GM21723 (cell line): ENCODE results near the gene NEK9.
"Not testable (repeated sequence)": the region's sequence is repeated elsewhere in the genome, so short reads cannot be mapped to it uniquely, and the experiment has no call there.

Source experiments
- ATAC-seq: cut with Tn5 transposase; IDR thresholded peaks from one replicate; pipeline ENCODE4 v1.9.1; 2021; ENCODE audit warnings: mild to moderate bottlenecking, moderate library complexity; ENCODE audit not compliant: unreplicated experiment

Gene NEK9

DNA sequence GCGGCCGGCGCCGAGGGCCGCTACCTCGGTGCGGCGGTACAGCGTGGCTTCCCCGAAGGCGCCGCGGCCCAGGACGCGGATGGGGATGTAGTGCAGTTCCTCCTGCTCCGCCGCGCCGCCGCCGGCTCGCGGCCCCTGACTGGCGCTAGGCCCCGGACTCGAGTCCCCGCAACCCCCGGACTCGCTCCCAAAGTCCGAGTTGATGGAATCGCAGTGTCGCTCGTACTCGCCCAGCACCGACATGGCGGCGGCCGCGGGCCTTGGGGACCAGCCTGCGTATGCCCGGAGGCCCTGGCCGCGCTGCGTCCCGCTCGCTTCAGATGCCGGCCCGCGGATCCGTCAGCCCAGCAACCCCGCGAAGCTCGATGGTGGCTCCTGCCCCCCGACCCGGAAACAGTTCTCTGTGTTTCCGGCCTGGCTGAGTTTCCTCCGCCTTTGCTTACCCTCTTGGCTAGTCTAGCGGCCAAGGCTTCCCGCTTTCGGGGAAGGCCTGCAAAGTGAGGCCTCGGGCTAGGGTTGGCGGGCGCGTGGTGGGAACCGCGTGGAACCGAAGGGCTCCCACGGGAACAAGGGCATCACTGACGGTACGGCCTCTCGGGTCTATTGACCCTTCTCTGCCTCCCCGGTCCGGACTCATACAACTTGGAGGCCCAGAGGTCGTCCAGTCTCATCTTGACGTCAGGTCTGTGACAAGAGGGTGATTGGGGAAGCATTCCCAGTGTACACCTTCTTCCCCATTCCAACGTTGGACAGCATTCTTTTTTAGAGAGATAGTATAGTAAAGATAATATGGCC lies at the start of gene NEK9:
NEK9 (minus strand) TSS at position 370 of the 795 bp plus-strand sequence; CDS start at position 243, 127 bp downstream.
- ATAC-seq = peak; percentile 86

DNA sequence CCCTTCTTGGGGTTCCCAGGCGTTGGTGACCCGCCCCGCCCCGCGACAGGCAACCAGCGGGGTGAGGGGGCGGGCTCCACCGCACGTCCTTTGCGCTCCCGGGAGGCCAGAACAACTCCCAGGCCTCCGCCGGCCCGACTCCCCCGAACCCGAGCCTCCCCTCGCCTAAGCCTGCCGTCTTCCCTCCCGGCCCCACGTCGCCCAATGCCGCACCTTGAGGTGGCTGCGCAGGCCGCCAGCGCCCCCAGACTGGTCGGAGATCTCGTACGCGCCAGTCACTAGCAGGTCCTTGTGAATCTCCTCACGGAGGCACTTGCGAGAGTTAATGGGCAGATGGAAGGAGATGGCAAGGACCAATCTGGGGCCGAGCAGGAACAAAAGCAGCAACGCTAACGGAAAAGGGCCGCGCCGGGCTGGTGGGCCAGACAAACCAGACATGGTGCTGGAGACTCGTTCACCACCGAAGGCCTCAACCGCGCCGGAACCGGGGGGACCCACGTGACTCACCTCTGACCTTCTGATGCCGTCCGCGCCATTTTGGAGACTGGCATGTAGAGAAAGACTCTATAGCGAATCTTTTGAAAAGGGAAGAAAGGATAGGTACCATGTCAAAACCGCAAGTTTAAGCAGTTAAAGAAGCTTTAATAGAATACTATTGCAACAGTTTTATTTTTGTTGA lies 49.4 kb upstream of the NEK9 start, which contains the start of gene TMED10:
TMED10 (minus strand) TSS at position 471 of the 679 bp plus-strand sequence; CDS start at position 438, 33 bp downstream.
- peak; percentile 75 for ATAC-seq

DNA sequence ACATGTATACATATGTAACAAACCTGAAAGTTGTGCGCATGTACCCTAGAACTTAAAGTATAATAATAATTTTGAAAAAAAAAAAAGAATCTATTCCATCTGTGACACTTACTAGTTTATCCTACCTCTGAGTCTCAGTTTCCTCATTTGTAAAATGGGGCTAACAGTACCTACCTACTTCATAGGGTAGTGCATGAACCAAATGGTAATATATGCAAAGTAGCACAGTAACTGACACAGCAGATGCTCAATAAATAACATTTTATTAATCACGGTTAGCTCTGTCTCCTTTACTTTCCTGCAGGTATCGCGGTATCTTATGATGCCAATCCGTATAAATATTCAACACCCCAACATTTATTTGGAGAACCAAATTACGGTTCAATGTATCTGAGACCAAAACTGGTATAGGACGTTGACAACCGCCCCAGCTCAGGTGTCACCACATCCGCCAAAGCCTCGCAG lies 48.9 kb upstream of the NEK9 start:
- ATAC-seq = peak; percentile 15

DNA sequence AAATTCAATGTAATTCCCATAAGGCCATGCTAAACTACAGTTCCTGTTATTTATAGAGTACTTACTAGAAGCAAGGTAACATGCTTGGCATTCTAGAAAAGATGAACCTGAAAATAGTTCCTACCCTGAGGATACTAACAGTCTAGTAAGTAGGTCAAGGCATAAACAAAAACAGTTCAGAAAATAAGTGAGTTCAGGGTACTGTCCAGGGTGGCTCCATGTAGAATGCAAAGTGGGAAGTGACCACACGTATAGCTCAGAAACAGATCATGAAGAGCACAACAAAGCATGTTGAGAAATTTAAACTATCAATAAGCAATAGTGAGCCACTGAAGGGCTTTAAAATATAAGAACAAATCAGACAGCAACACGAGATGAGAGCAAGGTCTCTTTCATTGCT lies 47.2 kb upstream of the NEK9 start:
- no peak for ATAC-seq

DNA sequence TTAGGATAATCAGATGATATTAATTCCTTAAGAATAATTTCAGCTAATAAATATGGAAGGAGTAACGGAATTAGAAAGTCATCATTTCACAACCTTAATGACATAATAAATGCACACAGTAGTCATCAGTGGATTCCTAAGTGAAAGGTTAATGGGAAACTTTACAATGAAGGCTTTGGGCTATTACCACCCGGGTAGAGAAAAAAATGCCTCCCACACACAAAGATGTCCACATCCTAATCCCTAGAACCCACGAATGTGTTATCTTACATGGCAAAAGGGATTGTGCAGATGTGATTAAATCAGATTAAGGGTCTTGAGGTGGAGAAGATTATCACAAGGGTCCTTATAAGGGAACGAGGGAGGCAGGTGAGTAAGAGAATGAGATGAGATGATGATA lies 43.9 kb upstream of the NEK9 start:
- no peak for ATAC-seq

DNA sequence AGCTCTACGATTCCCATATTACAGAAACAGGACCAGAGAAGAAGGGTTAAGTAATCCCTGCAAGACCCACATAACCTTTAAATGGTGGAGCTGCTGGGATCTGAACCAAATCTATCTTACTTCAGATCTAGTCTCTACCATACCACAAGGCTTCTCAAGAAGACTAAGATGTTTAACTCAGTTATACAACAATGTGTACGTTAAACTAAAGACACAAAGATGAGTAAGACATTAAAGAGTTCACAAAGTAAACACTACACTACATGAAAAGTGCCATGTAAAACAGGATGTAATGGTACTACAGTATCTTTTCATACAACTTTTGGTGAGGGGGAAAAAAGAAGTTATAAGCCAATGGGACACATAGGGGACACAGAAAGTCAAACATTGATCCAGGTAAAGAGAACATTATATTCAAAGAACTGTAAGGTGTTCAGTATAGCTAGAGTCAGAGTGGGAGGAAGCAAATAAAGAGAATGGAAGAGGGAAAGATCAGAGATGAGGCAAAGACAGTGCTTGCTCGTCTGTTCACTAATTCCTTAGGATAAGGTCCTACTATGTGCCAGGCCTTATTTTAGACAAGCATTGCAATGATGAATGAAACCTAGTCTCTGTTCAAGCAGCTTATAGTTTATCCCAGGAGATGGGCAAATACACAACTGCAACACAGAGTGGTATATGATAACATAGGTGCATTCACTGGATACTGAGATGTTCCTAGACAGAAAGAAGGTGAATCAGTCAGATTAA lies 41.9 kb upstream of the NEK9 start:
- ATAC-seq = no peak

DNA sequence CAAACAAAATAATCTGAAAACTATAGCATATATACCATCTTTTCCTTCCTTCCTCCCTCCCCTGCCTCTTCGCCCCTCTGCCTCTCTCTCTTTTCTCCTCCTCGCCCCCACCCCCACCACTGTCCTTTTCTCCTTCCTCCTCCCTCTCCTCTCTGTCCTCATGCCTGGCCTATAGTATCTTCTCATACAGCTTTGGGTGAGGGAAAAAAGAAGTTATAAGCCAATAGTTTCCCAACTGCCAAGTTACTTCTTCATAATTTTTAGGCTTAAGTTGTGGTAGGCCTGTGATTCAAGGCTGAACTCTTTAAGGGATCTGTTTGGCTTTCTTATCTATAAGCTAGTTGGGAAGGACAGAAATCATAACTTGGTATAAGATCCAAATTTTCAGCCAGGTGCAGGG lies 40.5 kb upstream of the NEK9 start:
- no peak for ATAC-seq

DNA sequence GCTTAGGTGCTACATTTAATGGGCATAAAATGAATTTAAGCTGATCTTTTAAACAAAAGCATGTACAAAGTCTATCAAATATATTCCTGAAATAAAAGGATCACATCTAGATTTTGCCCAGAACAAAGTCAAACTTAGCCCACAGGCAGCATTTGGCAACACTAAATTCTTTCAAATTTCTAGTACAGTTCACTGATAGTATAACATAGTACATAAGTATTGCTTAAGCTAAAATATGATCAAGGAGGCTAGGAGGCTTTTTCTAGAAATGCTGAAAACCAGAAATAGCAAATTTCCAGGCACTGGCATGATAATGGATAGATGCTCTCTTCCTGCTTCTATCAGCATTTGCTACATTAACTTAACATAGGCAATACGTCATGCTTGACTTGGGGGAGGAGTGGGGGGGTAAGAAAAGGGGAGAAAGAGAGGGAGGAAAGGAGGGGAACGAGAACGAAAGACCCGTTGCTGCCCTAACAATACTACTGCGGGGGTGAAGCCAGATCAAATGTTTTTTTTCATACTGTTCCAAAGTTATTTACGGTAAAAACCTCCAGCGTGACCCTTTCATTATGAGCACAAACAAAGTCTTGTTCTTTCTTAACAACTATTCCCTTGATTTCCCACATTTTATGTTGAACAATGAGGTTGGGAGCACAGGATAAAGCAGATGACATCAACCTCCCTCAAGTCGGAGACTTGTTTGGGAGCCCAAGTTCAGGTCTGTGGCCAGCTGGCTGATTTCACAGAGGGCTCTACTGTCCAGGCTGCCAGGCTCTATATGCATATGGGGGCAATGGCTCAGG lies 38.9 kb upstream of the NEK9 start:
- no peak for ATAC-seq

DNA sequence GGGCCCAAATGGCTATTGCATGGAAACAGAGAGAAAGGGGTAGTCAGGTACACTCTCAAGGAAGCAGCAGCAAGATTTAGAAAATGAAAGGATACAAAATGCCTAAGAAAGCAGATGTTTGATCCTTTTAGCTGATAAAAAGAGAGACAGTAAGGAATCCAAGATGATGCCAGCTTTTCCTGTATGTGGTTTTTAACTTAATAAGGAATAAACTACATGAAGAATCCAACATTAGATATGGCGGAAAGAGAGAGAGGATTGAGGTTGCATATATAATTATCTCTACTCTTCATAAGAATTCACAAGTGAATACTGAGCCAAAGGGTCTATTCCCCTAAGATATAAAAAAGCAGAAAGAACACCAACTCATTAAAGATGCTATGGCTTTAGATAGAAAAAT lies 38.0 kb upstream of the NEK9 start:
- no peak for ATAC-seq

DNA sequence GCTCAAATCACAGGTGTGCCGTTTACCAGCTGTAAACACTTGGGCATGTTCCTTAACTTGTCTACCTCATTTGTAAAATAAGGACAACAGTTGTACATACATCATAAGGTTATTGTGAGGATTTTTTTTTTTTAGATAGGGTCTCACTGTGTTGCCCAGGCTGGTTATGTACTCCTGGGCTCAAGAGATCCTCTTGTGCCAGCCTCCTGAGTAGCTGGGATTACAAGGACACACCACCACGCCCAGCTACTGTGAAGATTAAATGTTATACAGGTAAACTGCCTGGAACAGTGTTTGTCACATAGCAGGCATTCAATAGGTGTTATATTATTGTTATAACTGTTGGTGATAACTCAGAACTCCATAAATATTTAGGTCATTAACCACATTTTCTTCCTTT lies 36.8 kb upstream of the NEK9 start:
- ATAC-seq = no peak

DNA sequence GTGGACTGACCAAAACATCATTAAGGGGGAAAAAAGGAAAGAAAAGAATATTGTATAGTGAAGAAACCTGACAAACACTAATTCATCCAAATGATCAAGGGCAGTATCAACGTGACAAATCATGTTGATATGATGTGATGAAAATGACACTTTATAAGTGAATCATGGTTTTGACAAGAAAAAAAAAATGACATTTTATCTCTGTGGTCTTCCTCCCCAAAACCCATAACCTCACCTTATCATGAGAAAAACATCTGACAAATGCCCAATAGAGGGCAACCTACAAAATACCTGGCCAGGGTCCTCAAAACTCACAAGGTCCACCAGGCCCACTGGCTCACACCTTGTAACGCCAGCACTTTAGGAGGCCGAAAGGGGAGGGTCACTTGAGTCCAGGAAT lies 35.8 kb upstream of the NEK9 start:
- ATAC-seq = no peak

DNA sequence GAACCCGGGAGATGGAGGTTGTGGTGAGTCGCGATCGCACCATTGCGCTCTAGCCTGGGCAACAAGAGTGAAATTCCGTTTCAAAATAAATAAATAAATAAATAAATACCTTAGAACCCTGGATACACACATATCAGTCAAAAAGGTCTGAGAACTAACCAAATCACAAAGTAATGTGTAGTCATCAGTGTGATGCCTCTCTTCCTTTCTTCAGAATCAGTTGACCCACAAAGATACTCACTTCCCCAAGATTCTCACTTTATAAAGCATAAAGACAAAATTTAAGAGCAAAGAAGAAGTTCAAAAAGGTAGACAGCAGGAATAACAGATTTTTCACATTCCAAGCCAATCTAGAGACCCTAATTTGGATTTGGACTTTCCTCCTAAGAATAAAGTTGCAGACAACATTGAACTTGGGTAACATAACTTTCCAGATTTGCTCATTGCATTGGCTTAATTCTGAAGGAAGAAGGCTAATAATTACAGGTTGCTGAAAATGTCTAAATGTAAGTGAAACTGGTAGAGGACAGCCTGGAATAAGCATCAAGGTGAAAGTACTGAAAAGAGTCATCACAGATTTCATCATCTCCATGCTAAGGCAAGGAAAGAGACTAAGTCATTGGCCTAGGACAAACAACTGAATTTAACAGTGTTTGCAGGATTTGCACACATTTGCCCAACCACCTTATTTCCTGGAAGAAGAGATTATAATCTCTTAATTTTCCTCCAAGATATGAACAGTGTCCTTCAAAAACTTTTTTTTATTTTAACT lies 32.2 kb upstream of the NEK9 start:
- no peak for ATAC-seq

DNA sequence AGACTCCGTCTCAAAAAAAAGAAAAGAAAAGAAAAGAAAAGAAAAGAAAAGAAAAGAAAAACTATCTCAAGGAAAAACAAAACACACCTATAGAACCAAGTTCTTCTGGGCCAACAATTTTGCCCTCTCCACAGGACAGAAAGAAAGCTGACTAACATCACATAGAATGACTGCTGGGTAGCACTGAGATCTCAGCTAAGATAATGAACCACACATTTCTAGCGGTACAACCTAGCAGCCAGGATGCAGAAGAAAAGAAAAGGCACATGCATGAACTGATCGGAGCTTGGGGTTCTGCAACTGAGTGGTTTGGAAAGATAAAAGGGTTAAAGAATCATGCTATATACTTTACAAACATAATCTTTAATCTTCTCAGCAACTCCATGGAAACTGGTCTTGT lies 30.1 kb upstream of the NEK9 start:
- ATAC-seq = no peak

DNA sequence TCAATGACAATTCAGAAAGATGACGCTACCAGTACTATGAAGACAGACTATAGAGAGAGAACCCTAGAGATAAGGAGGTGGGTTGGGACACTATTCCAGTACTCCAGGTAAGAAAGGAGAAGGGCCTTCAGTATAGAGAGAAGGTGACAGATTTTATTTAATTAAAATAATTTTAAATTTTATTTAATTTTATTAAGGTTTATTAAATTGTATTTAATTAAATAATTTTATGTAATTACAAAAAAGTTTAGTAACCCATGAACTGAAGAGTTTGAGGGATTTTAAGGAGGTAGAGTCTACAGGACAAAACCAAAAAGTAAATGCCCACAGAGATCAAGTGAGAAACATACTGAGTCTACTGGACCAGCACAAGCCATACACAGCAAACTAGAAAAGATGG lies 29.3 kb upstream of the NEK9 start:
- no peak for ATAC-seq

DNA sequence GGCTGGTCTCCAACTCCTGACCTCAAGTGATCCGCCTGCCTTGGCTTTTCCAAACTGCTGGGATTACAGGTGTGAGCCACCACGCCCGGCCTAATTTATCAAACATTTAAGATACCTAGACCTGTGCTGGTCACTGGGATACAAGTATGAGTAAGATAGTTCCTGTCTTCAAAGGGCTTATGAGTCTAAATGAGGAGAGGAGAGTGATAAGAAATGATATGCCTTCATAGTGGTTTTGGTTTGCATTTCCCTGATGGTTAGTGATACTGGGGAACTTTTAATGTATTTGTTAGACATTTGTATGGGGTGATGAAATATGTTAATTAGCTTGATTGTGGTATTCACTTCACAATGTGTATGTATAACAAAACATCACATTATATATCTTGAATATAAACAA lies 28.3 kb upstream of the NEK9 start:
- no peak for ATAC-seq

DNA sequence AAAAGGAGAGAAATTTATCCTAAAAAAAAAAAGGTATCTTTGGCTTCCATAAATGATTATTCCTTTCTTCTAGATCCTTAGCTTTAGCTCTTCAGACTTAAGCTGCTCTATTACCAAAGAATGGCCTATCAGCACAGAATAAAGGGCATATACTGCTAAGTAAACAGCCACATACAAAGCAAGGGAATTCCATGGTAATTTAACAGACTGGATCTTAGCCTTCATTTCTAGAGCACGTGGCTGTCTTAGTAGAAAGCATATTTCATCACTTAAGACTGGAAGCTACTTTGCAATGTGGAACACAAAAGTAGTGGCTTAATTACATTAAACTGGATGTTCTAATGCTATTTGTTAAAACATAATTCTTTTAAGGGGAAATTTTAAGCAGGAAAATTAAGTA lies 26.4 kb upstream of the NEK9 start:
- ATAC-seq = no peak

DNA sequence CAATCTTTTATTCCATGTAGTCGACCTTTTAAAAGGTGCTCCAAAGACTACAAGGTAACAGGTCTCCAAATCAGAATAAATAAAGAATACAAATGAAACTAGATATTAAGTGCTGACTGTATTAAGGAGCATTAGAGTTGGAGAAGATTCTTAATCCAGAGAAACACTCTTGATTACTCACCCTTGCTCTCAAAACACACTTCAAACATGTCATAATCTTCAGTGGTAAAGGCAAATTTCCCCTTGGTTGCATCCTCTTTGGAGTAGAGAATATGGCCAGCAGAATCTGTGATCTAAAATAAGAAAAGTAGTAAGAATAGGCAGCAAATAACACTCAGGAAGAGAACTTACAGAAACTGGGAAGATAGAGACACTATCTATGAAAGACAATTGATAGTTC lies 25.0 kb upstream of the NEK9 start:
- ATAC-seq = no peak

DNA sequence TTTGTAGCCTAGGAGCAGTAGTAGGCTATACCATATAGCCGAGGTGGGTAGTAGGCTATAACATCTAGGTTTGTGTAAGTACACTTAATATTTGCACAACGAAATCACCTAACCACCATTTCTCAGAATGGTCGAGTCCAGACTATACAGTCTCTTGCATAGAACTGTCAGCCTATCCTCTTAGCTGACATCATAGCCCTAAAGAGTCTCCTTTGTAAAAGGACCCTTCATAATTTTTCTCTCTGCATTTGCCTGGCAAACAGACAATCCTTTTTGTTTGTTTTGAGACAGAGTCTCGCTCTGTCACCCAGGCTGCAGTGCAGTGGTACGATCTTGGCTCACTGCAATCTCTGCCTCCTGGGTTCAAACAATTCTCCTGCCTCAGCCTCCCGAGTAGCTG lies 23.8 kb upstream of the NEK9 start:
- ATAC-seq = not testable (repeated sequence)

DNA sequence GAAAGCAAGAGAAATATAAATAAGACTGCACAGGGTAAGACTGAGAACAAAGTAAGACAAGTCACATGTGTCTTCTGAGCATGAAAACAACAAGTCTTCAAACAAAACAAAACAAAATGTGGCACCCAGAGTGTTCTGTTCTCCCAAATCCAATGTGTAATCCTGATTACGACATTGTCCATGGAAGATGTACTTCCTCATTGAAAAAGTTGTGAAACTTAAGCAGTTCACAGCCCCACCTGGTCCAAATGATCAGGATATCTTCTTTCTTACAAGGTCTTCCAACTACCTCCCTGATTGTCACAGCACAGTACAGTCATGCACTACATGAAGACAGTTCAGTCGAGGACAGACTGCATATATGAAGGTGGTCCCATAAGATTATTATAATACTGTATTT lies 23.3 kb upstream of the NEK9 start:
- no peak for ATAC-seq
